Stimulated activated CD4-positive, alpha-beta T cell treated with anti-CD3 and anti-CD28 coated beads, Interleukin-2, amount 100 ng/mL, for 48 hours (primary cell): ENCODE data around the gene NKG7.

Experiments
- DNase-seq, 2 donors: peaks; one replicate each; pipeline ENCODE4 v3.0.0-alpha.2; 2020

The NKG7 gene

DNA sequence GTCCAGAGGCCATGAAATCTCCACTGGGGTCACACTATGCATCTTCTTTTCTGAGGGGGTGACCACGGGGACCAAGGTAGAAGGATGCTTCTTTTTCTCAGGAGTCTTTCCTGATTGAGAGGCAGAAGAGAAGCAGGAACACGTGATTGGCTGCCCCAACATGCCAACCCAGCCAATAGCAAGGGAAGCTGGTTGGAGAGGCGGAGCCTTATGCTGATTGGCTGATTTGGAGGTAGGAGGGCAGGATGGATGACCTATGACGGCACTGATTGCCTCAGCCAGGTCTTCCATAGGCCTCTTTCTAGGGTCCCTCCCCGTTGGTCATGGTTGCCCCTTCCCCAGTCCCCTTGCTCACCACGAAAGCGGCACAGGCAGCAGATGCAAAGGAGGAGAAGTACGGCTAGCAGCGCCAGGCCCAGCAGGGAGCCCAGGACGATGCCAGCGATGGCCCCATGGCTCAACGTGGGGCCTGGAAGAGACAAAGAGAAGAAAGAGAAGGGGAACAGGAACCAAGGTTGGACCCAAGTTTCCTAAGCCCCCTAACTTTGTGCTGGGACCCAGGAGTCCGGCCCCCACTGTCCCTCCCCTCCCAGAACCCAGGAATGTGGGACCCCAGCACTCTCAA is 38.5 kb downstream of the NKG7 start:
- DNase-seq = no peak

DNA sequence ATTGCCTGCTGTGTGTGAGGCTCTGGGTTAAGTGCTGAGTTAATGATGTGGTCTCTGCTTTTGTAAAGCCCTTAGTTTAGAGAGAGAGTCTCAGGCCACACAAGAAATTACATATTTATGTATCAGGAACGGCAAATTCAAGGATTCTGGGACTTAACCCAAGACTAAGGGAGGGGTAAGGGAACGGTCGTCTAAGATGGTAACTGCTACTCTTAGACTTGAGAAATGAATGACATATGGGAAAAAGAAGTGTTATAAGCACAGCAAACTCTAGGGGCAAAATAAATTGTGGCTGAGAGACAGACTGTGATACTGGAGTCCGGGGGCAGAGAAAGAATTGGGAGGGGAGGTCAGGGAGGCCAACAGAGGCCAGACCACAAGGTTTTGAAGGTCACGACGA is 40.7 kb downstream of the NKG7 start:
- no peak for DNase-seq

DNA sequence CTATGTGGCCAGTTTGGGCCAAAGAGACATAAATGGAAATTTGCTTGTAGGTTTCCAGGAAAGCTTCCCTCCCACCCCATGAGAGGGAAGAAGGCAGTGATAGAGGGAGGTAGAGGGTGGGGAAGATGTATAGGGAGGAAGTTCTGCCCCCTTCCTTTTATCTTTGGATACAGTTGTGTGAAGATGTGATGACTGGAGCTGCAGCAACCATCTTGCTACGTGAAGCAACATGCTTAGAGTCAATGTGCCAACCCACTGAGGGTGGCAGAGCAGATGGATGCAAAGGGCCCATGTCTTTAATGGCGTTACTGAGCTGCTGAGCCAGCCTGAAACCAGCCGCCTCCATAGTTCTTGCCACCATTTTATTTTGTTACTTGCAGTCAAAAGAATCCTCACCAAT is 41.3 kb downstream of the NKG7 start:
- no peak for DNase-seq

DNA sequence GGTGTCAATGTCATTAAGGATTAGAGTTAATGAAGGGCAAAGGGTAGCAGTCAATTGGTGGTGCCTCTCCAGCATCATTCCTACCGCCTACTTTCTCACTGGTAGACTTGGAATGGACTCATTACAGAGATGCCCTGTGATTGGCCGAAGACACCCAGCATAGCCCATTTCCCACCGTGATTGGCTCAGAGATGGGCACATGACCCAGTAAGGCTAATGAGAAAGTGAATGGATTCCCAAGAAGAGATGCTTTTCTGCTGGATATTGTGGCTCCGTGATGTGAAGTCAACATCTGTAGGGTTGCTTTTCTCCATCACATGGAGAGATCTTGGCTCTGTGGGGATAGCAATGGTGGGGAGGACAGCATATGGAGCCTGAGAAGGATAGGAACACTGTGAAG is 42.1 kb downstream of the NKG7 start:
- no peak for DNase-seq

DNA sequence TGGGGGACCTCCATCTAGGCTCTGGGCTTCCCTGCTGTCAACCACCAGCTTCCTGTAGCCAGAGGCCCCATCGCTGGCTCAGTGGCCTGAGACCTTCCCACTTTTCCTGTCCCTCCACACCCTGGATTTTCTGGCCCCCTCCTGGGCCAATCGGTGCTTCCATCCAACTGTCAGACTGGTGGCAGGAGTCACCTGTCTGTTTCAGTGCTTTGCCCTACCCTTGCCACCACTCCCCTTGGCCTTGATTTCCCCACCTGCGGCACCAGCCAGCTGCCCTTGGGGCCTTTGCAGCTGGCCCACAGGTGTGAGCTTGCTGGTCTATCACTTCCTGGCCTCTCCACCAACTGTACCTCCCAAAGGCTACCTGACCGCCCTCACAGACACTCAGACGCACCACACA is 43.0 kb downstream of the NKG7 start:
- DNase-seq = no peak

DNA sequence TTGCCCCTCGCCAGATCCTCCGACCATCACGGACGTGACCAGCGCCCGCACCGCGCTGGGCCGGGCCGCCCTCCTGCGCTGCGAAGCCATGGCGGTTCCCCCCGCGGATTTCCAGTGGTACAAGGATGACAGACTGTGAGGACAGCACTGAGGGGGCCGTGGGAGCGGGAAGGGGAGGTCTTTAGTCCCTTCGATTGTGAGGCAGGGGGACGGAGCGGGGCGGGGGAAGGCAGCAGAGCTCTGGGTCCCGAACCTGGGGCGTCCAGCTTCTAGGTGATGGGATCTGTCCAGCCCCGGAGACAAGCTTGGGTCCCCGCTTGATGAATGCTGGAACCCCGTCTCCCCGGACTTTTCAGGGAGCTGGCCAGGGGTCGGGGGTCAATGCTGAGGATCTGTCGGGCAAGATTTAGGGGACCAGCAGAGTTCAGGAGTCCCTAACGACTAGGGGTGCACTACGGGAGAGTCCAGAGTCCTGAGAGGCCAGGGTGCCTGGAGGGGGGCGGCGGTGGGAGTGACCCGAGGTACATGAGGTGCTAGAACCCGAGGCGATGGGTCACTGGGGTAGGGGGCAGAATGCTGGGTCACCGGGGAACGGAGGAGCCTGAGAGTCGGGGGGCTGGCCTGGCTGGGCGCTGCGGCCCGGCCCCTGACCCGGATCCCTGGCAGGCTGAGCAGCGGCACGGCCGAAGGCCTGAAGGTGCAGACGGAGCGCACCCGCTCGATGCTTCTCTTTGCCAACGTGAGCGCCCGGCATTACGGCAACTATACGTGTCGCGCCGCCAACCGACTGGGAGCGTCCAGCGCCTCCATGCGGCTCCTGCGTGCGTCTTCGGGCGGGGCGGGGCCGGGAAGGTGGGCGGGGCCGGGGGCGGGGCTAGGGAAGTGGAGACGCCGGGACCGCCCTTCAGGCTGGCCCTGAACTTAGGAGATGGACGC is 45.1 kb downstream of the NKG7 start:
- peak; percentile 47 to 66 for DNase-seq

DNA sequence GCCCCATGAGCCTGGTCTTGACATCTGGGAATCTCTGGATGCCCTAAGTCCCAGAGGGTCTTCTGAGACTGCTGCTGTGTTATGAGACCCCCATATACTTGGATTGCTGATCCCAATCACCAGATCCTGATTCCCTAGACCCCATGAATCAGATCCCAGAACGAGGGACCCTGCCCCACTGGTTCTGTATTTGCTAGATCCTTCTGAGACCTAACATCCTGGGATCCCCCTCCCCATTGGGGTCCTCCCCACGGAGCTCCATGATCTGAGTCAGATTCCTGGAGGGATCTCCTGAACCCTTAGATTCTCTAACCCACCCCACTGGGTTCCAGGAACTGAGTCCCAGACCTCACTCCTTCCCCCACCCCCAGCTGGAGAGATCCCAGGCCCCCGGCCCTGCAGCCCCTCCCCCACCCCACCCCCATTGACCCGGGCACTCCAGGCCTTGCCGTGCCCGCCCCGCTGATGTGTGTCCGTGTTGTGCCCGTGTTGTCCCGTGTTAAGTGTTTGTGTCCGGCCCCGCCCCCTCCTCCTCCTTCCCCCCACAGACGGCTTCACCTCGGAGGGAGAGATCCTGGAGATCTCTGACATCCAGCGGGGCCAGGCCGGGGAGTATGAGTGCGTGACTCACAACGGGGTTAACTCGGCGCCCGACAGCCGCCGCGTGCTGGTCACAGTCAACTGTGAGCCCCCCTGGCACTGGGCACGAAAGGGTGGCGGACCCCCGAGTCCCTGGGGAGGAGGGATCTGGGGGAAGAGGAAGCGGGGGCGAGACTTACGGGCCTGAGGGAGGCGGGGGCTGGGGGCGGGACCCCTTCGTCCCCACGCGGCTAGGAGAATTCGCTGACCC is 46.0 kb downstream of the NKG7 start:
- DNase-seq = no peak

DNA sequence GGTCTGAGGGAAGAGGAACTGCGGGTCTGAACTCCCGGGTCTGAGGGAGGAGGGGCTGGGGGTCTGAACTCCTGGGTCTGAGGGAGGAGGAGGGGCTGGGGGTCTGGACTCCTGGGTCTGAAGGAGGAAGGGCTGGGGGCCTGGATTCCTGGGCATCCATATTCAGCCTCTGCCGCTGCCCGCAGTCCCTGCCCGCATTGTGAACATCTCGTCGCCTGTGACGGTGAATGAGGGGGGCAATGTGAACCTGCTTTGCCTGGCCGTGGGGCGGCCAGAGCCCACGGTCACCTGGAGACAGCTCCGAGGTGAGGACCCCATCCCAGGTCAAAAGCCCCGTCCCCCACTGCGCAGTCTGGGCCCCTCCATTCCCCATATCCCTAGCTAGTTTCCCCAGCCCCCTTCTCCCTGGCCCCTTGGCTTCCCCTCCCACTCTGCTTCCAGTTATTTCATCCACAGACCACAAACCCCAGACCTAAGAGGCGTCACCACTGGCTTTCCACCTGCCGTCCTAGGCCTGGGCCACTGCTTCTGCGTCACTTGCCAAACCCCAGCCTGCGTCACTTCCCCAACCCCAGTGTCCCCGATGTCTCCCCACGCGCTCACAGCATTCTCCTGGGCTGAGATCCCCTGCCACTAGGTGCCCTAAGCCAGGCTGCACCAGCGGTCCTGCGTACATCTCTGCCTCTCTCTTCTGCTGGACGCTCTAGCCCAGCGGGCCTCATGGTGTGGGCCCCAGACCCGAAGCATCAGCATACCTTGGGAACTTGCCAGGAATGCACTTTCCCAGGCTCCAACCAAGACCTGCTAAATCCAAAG is 47.1 kb downstream of the NKG7 start:
- no peak for DNase-seq

DNA sequence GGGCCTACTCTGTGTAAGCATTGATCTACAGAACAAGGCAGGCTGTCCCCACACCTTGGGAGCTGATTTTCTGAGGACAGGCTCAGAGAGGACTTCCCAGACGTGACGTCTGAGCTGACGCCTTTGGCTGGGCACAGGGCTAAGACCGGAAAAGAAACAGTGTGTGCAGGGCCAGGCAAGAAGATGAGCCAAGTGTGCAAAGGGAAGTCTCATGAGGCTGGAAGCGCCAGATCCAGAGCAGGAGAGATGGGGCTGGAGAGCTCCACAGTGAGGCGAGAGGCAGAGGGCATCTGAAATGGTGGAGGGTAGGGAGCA is 48.3 kb downstream of the NKG7 start:
- DNase-seq = no peak

DNA sequence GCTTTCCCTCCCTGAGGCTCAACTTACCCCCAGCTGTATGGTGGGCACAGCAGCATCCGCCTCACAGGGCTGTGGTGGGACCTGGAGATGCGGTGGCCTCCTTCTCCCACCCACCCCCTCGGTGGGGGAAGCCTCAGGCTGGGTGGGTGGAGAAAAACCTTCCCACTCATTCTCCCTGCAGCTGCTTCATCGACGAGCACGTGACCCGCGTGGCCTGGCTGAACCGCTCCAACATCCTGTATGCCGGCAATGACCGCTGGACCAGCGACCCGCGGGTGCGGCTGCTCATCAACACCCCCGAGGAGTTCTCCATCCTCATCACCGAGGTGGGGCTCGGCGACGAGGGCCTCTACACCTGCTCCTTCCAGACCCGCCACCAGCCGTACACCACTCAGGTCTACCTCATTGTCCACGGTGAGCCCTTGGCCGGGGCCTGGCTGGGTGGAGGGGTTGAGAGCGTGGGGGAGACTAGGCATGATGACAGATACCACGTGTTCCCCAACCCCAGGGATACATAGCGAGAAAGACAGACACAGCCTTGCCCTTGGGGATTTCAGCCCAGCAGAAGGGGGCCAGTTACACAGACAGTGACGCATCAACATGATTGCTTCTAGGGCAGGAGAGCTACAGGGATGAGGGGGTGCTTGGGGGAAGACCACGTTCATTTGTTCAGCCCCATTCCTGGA is 48.8 kb downstream of the NKG7 start:
- no peak for DNase-seq

DNA sequence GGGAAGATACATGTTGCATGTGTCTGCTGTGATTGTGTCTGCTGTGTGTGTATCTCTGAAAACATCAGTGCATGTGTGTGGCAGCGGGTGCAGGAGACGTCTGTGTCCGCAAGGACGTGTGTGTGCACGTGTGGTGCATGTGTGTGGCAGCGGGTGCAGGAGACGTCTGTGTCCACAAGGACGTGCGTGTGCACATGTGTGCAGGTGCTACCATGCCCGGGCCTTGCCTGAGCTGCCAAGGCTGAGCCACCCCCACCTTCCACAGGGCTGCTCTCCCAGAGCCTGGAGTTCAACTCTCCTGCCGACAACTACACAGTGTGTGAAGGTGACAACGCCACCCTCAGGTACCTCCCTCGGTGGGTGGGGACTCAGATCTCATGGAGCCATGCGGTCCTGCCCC is 50.7 kb downstream of the NKG7 start:
- no peak for DNase-seq
